ENCODE data around the gene PRLR.

DNA sequence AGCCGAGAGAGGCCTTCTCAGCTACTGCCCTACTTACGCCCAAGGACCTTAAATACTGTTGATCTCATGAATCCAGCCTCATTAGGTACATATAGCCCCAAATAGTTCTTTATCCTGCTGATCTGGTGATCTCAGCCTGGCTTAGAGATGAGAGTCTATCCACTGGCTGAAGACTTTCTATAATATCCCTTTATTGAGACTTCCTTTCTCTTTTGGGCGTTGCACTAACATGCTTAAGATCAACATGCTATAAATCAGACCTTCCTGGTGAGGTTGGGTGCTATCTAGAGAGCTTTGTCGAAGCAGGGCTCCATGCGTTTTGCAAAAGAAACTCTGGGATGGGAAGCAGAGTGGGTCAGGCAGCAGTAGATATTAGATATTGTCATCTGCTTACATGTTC, 138.6 kb downstream of the PRLR start:
- TF ChIP-seq, protein P1, sequence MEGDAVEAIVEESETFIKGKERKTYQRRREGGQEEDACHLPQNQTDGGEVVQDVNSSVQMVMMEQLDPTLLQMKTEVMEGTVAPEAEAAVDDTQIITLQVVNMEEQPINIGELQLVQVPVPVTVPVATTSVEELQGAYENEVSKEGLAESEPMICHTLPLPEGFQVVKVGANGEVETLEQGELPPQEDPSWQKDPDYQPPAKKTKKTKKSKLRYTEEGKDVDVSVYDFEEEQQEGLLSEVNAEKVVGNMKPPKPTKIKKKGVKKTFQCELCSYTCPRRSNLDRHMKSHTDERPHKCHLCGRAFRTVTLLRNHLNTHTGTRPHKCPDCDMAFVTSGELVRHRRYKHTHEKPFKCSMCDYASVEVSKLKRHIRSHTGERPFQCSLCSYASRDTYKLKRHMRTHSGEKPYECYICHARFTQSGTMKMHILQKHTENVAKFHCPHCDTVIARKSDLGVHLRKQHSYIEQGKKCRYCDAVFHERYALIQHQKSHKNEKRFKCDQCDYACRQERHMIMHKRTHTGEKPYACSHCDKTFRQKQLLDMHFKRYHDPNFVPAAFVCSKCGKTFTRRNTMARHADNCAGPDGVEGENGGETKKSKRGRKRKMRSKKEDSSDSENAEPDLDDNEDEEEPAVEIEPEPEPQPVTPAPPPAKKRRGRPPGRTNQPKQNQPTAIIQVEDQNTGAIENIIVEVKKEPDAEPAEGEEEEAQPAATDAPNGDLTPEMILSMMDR (IDR thresholded peaks at IDR 0.05; ENCODE audit: poor library complexity), result no peak
- TF ChIP-seq EZH2 (IDR thresholded peaks at IDR 0.05; ENCODE audit: borderline replicate concordance) (no peak), EZH2phosphoT487 (IDR thresholded peaks at IDR 0.05; ENCODE audit: low read depth, severe bottlenecking, unreplicated experiment) (no peak)

Measured in hepatocyte (in vitro differentiated cells).